Superior temporal gyrus (tissue), 1 donor: ENCODE measurements around the gene CENPT.

Experiments used
- DNase-seq: peaks from one replicate; pipeline ENCODE4 v3.0.0-alpha.2; 2016; ENCODE audit errors: extremely low spot score

The CENPT gene, protein sequence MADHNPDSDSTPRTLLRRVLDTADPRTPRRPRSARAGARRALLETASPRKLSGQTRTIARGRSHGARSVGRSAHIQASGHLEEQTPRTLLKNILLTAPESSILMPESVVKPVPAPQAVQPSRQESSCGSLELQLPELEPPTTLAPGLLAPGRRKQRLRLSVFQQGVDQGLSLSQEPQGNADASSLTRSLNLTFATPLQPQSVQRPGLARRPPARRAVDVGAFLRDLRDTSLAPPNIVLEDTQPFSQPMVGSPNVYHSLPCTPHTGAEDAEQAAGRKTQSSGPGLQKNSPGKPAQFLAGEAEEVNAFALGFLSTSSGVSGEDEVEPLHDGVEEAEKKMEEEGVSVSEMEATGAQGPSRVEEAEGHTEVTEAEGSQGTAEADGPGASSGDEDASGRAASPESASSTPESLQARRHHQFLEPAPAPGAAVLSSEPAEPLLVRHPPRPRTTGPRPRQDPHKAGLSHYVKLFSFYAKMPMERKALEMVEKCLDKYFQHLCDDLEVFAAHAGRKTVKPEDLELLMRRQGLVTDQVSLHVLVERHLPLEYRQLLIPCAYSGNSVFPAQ

DNA sequence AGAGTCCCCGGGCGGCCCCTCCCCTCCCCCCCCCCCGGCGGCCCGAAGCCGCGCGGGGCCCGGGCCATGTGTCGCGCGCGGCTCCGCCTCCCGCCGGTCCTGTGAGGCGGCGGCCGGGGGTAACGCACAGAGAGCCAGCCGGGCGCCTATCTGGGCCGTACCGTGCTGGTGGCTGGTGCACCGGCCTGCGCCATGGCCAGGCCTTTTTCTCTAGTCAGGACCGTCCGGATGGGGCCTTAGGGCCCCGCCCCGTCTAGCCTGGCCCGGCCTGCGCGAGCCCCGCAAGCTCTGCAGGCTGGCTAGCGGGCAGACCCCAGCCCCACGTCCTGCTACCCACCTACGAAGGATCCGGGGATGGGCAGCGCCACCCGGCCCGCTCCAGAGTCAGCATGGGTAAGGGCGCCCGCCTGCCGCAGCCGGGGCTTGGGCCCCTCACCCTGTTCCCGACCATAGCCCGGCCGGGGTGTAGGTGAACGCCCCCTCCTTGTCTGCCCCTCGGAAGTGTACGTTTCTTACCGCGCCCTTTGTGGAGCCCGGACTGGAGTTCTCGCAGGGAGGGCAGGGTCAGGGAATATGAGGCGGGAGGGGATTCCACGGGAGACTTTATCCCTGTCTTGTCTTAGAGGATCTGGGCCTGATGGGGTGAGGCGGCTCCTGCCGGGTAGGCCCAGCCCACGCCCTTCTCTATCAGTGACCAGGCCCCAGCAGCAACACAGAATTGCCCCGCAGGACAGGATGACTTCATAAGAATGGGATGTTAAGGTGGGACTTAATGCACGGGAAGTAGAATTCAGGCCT, at the start of gene CENPT:
CENPT (minus strand) TSS at position 630 of the 798 bp plus-strand sequence. CDS start 13,834 bp downstream, outside the sequence.
- no peak for DNase-seq

DNA sequence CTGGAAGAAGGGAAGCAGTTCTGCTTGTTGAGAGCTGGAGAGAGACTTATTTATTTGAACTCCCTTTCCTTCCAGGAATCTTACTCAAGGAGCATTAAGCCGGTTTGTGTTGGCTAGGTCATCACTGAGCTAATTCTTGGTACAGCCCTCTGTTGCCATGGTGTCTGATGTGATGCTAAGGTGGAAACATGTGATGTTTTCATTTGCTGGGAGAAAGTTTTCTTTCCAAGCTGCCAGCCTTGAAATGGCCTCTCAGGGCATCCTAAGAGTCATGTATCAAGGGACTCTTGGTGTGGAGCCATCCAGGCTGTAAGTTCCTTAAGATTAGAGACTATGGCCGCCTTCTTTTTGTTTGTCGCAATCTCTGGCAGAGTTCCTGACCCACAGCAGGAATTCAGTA, 49.7 kb upstream of the CENPT start:
- no peak for DNase-seq

DNA sequence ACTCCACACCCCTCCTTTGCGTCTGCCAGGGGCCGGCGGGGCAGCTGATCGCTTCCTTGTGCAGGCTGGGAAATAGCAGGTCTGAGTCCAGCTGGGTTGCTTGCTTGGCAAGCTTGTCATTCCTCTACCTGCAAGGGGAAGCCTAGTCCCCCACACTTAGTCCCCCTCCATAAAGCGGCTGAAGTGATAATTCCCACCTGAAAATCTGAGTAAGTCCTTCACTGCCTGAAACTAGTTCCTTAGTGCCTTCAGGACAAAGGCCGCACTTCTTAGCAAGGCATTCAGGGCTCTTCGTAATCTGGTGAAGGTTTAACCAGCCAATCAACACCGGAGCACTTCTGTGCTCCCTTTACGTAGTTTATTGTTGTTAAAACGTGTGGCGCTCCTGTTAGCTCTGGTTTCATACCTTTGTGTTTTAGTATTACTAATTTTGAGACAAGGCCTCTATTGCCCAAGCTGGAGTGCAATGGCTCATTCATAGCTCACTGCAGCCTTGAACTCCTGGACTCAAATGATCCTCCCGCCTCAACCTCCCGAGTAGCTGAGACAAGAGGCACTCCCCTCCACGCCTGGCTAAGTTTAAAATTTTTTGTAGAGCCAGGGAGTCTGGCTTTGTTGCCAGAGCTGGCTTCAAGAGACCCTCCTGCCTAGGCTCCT, 46.4 kb upstream of the CENPT start:
- no peak for DNase-seq

DNA sequence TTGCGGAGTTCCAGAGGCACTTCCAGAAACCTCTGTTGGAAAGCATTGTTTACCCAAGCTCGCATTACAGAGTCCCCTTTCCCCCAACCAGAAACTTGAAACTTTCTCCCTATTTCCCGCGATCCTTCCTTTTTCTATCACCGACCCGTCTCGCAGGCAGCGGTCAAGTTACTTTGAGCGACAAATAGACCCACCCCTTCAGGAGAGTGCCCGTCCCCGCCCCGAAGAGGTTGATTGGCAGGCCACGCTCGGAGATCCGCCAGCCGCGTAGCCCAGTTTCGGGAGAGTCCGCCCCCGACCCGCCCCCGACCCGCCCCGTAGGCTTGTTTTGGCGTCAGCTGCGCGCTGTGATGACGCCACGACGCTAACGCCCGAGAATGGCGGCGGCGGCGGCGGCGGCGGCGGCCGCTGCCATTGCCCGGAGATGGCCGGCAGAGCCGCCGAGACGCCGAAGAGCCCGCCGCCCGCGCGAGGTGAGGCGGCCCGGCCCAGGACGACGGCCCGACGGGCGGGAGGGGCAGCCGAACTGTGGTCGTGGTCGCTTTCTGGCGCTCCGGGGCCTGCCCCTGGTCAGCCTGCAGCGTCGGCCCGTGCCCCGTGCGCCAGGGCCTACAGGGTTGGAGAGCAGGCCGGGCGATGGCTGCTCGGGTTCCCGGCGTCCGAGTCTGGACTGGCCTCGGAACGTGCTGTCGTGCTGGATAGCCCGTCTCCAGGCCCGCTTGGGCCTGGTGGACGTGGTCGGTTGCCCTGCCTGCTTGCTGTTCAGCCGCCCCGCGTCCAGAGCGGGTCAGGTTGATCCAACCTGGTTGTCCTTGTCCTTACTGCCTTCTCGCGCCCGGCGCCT, 45.6 kb upstream of the CENPT start, which contains the start of gene PSKH1:
PSKH1 (plus strand) TSS at position 356 of the 844 bp plus-strand sequence. CDS start 15,496 bp downstream, outside the sequence.
- DNase-seq: peak; percentile 95

DNA sequence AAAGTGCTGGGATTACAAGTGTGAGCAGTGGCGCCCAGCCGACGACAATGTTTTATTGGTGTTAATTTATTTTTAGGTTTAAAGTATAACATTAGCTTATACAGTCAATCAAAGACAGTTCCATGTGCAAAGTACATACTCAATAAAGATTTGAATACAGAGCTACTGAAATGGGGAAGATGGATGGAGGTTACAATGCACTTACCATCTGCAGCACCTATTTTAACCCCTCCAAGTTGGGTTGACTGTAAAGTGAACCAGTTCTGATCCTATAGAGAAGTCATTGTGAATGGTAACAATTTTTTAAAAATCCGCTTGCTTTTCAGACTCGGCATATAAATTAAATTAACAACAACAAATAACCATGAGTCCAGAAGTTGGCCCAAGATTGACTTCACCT, 44.9 kb upstream of the CENPT start:
- DNase-seq: no peak

DNA sequence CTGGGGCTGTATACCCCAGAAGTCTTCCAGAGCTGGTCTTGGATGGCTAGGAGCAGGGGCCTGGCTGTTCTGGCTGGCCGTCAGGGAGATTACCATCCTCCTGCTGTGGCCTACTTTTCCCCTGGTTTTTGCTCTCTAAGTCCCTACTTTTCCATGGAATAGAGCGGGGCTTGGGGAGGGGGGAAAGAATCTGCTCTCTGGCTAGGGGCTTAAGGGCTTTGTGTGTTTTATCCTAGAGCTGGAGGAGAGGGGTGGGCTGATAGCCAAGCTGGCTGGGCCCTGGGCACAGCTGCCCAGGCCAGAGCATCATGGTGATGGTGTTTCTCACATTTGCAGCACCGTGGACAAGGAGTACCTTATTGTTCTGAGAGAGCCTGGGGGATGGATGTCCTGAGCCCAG, 40.8 kb upstream of the CENPT start:
- no peak for DNase-seq

DNA sequence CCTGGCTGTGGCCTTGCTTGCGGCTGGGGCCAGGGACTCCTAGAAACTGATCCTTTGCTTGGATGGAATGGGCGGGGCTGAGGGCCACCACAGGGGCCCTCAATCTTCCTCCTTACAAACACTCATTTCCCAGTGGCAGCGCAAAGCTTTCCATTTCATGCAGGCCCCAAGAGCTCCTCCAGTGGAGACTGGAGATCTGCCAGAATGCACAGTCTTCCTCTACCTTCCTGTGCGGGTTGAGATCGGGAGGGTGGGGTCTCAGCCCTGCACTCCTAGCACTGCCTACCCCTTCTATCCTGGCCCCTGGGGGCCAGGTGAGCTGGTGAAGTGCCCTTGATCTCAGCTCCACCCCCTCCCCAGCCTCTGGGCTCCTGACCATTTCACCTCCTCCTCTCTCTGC, 38.9 kb upstream of the CENPT start:
- no peak for DNase-seq

DNA sequence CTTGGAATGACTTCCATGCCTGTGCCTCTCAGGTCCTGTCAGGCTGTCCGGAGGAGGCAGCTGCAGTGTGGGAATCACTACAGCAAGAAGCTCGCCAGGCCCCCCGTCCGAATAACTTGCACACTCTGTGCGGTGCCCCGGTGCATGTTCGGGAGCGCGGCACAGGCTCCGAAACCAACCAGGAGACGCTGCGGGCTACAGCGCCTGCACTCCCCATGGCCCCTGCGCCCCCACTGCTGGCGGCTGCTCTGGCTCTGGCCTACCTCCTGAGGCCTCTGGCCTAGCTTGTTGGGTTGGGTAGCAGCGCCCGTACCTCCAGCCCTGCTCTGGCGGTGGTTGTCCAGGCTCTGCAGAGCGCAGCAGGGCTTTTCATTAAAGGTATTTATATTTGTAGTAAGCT, 38.5 kb upstream of the CENPT start:
- DNase-seq: no peak

DNA sequence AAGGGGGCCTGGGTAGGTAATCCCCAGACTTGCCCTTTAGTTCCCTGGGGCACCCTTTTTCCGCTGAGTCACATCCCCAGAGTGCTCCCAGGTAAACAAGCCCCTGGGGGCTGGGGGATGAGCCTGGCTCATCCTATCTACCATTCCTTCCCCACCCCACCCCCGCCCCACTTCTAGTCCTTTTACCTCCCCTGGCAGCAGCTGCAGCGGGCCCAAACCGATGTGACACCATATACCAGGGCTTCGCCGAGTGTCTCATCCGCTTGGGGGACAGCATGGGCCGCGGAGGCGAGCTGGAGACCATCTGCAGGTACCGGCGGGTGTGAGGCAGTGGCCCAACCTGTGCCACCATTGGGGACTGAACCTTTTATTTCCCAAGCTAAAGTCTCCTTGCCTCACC, 38.1 kb upstream of the CENPT start:
- no peak for DNase-seq

DNA sequence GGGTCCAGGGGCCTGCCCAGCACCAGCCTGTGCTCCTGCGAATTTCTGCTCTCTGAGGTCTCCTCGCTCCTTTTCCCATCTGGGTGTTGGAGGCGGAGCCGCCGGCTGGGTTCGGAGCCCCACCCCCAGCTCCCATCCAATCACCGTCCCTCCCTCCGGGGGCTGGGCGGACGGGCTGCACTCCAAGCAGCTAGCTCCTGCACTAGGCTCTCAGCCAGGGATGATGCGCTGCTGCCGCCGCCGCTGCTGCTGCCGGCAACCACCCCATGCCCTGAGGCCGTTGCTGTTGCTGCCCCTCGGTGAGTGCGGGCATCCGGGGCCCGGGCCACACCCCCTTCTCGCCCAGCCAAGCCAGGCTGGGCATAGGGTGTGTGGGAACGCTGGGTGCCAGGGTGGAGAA, 37.2 kb upstream of the CENPT start, which contains the start of gene NRN1L:
NRN1L (plus strand) TSS at position 202 of the 400 bp plus-strand sequence; CDS start at position 221, 19 bp downstream.
- DNase-seq: peak; percentile 94

DNA sequence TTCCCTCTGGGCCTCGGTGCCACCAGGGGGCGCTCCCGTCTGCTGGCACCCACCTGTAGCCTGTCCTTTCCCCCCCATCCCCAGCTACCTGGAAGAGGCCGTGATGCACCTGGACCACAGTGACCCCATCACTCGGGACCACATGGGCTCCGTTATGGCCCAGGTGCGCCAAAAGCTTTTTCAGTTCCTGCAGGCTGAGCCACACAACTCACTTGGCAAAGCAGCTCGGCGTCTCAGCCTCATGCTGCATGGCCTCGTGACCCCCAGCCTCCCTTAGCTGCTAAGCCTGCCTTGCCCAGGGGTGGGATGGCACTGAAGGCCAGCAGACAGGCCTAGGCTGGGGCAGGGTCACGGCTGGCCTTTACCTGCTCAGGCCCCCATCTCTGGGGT, 36.4 kb upstream of the CENPT start:
- DNase-seq: peak; percentile 50

DNA sequence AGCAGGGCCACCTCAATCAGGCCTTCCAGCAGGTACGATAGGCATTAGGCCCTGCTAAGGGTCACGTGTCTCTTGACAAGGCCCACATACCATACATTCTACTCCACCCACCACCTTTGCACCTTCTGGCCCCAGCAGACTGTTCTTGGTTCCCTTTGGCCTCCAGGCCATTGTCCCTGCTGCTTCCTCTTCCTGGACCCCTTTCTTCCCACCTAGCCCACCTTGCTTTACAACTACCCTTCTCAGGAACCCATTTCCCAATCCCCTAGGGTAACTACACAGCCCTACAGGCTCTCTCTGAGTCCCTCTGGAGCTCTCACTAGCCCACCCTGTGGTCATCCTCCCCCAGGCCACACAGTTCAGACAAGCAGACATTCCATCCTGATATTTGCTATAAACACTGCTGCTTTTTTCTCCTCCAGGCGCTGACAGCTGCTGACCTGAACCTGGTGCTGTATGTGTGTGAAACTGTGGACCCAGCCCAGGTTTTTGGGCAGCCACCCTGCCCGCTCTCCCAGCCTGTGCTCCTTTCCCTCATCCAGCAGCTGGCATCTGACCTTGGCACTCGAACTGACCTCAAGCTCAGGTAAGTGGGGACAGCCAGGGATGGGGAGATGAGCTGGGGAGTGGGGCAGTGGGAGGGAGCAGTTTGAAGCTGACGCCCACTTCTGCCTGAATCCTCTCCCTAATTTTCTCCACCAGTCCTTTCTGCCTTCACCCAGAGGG, 35.8 kb upstream of the CENPT start:
- no peak for DNase-seq

DNA sequence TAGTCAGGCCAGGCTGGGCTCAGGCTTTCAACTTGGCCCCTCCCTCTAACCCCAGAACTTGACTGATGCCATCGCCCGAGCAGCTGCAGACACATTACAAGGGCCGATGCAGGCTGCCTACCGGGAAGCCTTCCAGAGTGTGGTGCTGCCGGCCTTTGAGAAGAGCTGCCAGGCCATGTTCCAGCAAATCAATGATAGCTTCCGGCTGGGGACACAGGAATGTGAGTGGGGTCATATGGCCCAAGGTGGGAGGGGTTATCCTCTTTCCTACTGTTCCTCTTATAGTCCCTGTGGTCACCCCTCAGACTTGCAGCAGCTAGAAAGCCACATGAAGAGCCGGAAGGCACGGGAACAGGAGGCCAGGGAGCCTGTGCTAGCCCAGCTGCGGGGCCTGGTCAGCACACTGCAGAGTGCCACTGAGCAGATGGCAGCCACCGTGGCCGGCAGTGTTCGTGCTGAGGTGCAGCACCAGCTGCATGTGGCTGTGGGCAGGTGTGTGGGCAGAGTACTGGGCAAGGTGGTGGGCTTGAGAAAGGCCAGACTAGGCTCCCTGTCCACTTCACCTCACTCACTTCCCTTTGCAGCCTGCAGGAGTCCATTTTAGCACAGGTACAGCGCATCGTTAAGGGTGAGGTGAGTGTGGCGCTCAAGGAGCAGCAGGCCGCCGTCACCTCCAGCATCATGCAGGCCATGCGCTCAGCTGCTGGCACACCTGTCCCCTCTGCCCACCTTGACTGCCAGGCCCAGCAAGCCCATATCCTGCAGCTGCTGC, 35.1 kb upstream of the CENPT start:
- peak; percentile 94 for DNase-seq

DNA sequence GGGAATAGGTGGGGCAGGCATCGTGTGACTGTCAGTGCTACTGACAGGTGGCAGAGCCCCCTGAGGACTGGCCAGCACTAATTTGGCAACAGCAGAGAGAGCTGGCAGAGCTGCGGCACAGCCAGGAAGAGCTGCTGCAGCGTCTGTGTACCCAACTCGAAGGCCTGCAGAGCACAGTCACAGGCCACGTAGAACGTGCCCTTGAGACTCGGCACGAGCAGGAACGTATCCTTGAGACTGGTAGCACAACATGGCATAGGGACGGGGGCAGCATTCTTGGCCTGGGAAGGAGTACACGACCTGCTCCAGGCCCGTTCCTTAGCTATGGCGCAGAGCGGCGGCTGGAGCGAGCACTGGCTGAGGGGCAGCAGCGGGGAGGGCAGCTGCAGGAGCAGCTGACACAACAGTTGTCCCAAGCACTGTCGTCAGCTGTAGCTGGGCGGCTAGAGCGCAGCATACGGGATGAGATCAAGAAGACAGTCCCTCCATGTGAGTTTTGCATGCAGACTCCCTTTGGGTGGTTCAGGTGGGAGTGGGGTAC, 34.2 kb upstream of the CENPT start:
- peak; percentile 77 for DNase-seq

DNA sequence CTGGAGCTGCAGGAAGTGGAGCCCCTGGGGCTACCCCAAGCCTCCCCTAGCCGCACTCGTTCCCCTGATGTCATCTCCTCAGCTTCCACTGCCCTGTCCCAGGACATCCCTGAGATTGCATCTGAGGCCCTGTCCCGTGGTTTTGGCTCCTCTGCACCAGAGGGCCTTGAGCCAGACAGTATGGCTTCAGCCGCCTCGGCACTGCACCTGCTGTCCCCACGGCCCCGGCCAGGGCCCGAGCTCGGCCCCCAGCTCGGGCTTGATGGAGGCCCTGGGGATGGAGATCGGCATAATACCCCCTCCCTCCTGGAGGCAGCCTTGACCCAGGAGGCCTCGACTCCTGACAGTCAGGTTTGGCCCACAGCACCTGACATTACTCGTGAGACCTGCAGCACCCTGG, 33.1 kb upstream of the CENPT start:
- no peak for DNase-seq

DNA sequence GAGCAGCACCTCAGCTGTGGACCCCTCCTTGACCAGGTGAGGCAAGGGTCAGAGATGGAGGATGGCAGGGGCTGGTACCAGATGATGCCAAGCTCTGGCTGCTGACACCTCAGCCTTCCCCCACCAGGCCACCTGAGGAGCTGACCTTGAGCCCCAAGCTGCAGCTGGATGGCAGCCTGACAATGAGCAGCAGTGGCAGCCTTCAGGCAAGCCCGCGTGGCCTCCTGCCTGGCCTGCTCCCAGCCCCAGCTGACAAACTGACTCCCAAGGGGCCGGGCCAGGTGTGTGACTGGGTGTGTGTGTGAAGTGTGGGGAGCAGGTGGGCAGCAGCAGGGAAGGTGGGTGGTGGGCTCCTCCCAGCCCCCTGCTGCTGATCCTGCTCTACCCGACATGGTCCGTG, 32.4 kb upstream of the CENPT start:
- DNase-seq: no peak

DNA sequence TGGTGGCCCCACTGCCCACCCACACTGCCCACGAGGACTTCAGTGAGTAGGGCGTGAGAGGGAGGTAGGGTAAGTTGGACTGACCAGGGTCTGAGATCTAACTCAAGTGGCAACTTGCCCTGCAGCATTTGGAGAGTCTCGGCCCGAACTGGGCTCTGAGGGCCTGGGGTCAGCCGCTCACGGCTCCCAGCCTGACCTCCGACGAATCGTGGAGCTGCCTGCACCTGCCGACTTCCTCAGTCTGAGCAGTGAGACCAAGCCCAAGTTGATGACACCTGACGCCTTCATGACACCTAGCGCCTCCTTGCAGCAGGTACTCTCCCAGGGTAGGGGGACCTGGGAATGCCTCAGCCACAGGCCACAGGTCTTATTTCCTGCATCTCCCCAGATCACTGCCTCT, 32.0 kb upstream of the CENPT start:
- no peak for DNase-seq

DNA sequence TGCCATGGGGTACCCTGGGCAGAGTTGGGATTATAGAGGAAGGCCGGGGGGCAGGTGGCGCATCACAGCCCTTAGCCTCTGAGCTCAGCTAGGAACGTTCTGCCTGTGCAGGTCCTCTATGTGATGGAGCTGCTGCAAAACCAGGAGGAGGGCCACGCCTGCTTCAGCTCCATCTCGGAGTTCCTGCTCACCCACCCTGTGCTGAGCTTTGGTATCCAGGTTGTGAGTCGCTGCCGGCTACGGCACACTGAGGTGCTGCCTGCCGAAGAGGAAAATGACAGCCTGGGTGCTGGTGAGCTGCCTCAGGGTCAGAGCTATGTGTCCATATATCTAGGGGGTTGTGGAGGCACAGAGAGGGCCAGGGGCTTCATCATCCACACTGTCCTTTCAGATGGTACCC, 31.4 kb upstream of the CENPT start:
- DNase-seq: no peak

DNA sequence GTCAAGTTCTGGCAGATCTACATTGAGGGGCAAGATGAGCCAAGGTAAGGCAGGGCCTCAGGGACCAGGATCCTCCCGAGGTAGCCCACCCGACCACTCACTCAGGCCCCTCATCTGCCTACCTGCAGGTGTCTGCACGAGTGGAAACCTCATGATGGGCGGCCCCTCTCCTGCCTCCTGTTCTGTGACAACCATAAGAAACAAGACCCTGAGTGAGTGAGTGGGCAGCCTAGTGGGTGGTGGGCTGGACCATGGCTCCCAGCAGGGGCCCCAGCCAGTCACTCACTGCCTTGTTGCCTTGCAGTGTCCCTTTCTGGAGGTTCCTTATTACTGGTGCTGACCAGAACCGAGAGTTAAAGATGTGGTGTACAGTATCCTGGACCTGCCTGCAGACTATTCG, 30.7 kb upstream of the CENPT start:
- no peak for DNase-seq
